ENCODE measurements around the gene NEU1. TPM values are rescaled to one million over a fixed set of nuclear protein-coding genes. Genes with fewer than 3 reads are reported as not detected.

NEU1 gene
- total and polyA plus RNA-seq, 4 donors = 27.6 to 42.4 (median 34.8) TPM

DNA sequence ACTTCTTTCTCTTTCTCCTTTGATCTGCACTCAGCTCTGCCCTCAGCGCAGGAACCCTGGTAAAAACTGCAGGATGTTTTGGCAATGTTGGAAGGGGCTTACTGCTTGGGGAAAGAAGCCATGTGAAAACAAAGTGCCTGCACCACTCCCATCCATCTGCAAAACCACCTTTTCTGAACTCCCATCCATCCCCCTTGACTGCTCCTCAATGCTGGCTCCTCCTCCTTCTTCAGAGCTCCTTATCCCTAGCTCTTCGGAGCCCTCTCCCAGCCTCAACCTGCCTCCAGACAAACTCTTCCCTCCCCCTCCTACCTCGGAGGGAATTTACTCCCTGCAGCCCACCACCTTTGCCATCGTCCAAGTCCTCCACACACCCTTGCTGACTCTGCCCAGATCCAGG, 43.5 kb upstream of the NEU1 start (continued):
- TF ChIP-seq, protein P1, sequence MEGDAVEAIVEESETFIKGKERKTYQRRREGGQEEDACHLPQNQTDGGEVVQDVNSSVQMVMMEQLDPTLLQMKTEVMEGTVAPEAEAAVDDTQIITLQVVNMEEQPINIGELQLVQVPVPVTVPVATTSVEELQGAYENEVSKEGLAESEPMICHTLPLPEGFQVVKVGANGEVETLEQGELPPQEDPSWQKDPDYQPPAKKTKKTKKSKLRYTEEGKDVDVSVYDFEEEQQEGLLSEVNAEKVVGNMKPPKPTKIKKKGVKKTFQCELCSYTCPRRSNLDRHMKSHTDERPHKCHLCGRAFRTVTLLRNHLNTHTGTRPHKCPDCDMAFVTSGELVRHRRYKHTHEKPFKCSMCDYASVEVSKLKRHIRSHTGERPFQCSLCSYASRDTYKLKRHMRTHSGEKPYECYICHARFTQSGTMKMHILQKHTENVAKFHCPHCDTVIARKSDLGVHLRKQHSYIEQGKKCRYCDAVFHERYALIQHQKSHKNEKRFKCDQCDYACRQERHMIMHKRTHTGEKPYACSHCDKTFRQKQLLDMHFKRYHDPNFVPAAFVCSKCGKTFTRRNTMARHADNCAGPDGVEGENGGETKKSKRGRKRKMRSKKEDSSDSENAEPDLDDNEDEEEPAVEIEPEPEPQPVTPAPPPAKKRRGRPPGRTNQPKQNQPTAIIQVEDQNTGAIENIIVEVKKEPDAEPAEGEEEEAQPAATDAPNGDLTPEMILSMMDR (IDR thresholded peaks at IDR 0.05; ENCODE audit: low read depth, low read length, missing input control) = no peak

DNA sequence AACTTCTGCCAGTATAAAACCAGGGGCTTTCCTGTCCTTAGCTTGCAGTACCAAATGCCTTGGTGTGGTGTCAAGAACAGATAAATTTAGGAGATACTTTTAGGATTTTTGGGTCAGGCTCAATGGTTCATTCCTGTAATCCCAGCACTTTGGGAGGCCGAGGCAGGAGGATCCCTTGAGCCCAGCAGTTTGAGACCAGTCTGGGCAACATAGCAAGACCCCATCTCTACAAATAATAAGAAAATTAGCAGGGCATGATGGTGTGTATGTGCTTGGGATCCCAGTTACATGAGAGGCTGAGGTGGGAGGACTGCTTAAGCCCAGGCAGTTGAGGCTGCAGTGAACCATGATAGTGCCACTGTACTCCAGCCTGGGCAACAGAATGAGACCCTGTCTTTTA, 42.4 kb upstream of the NEU1 start:
- H3K36me3 ChIP-seq (ENCODE audit: control insufficient read depth in 4 of 4, insufficient read depth in 3 of 4, low read depth in 1 of 4, low read length in 3 of 4) = no peaks in the 10 kb centered on the region
- H3K9ac ChIP-seq (ENCODE audit: low read depth in 1 of 2, low read length in 2 of 2) = no peak overlapping the region
- no peak for DNase-seq (ENCODE audit: low spot score)
- 98% methylated on average over 1 of the region's 1 CpG for WGBS
- no peak overlapping the region for H3K27ac ChIP-seq (ENCODE audit: low read depth in 1 of 2, low read length in 2 of 2)
- no peaks in the 10 kb centered on the region for H3K9me3 ChIP-seq (ENCODE audit: control insufficient read depth in 4 of 4, low read length in 3 of 4)
- TF ChIP-seq NR2F2 (IDR thresholded peaks at IDR 0.05) = no peak
- TF ChIP-seq, protein P2, sequence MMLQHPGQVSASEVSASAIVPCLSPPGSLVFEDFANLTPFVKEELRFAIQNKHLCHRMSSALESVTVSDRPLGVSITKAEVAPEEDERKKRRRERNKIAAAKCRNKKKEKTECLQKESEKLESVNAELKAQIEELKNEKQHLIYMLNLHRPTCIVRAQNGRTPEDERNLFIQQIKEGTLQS (IDR thresholded peaks at IDR 0.05) = no peak
- TF ChIP-seq, protein P3, sequence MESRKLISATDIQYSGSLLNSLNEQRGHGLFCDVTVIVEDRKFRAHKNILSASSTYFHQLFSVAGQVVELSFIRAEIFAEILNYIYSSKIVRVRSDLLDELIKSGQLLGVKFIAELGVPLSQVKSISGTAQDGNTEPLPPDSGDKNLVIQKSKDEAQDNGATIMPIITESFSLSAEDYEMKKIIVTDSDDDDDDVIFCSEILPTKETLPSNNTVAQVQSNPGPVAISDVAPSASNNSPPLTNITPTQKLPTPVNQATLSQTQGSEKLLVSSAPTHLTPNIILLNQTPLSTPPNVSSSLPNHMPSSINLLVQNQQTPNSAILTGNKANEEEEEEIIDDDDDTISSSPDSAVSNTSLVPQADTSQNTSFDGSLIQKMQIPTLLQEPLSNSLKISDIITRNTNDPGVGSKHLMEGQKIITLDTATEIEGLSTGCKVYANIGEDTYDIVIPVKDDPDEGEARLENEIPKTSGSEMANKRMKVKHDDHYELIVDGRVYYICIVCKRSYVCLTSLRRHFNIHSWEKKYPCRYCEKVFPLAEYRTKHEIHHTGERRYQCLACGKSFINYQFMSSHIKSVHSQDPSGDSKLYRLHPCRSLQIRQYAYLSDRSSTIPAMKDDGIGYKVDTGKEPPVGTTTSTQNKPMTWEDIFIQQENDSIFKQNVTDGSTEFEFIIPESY (IDR thresholded peaks at IDR 0.05) = no peak
- TF ChIP-seq FOXA1 (IDR thresholded peaks at IDR 0.05) = no peak
- TF ChIP-seq, protein P1 (IDR thresholded peaks at IDR 0.05; ENCODE audit: low read depth, low read length, missing input control) = no peak
- TF ChIP-seq FOXA2 (IDR thresholded peaks at IDR 0.05) = no peak
- TF ChIP-seq, protein P4, sequence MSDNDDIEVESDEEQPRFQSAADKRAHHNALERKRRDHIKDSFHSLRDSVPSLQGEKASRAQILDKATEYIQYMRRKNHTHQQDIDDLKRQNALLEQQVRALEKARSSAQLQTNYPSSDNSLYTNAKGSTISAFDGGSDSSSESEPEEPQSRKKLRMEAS (IDR thresholded peaks at IDR 0.05) = no peak
- no peak for TF ChIP-seq SP1 (IDR thresholded peaks at IDR 0.05)
- TF ChIP-seq HNF4G (IDR thresholded peaks at IDR 0.05) = no peak
- no peak overlapping the region for H3K4me3 ChIP-seq (ENCODE audit: low read depth in 1 of 3, low read length in 3 of 3)
- peaks cover 4 to 23% (median 19%) of the 10 kb centered on the region in 4 donors for H3K4me1 ChIP-seq (ENCODE audit: control insufficient read depth in 4 of 4, insufficient read depth in 4 of 4, low read length in 3 of 4)
- no peaks in the 10 kb centered on the region for H3K27me3 ChIP-seq (ENCODE audit: control insufficient read depth in 4 of 4, insufficient read depth in 4 of 4, low read length in 3 of 4)

DNA sequence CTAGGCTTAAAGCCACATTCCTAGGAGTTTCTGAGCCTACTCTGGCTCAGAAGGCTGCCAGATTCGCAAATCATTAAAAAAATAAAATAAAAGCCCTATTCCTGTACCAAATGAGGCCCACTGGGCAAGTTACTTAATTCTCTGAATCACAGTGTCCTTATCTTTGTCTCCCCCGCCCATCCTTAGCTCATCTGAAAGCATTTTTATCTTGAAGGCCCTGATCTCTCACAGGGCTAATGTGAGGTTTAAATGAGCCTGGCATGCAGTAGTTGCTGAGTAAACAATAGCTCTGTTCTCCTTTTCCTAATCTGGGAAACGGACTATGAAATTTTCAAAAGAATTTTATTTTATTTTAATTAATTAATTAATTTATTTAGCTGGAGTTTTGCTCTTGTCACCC, 41.3 kb upstream of the NEU1 start:
- Histone ChIP-seq H3K27me3 (ENCODE audit: control insufficient read depth in 4 of 4, insufficient read depth in 4 of 4, low read length in 3 of 4) (no peaks in the 10 kb centered on the region), H3K9me3 (ENCODE audit: control insufficient read depth in 4 of 4, low read length in 3 of 4) (no peaks in the 10 kb centered on the region), H3K4me3 (ENCODE audit: low read depth in 1 of 3, low read length in 3 of 3) (no peak overlapping the region), H3K27ac (ENCODE audit: low read depth in 1 of 2, low read length in 2 of 2) (no peak overlapping the region), H3K36me3 (ENCODE audit: control insufficient read depth in 4 of 4, insufficient read depth in 3 of 4, low read depth in 1 of 4, low read length in 3 of 4) (no peaks in the 10 kb centered on the region), H3K9ac (ENCODE audit: low read depth in 1 of 2, low read length in 2 of 2) (no peak overlapping the region), H3K4me1 (ENCODE audit: control insufficient read depth in 4 of 4, insufficient read depth in 4 of 4, low read length in 3 of 4) (peaks cover 7 to 30% (median 25%) of the 10 kb centered on the region in 4 donors)
- DNase-seq (ENCODE audit: low spot score) = no peak
- WGBS = 88% methylated on average over 3 of the region's 3 CpGs
- TF ChIP-seq, protein P2 (IDR thresholded peaks at IDR 0.05) = no peak
- TF ChIP-seq GABPA (IDR thresholded peaks at IDR 0.05 in 1 of 2, conservative IDR thresholded peaks at IDR 0.05 in 1 of 2) = no peak
- no peak for TF ChIP-seq YY1 (IDR thresholded peaks at IDR 0.05)
- no peak for TF ChIP-seq EGR1 (IDR thresholded peaks at IDR 0.05; ENCODE audit: low read depth in 2 of 2)
- TF ChIP-seq, protein P5, sequence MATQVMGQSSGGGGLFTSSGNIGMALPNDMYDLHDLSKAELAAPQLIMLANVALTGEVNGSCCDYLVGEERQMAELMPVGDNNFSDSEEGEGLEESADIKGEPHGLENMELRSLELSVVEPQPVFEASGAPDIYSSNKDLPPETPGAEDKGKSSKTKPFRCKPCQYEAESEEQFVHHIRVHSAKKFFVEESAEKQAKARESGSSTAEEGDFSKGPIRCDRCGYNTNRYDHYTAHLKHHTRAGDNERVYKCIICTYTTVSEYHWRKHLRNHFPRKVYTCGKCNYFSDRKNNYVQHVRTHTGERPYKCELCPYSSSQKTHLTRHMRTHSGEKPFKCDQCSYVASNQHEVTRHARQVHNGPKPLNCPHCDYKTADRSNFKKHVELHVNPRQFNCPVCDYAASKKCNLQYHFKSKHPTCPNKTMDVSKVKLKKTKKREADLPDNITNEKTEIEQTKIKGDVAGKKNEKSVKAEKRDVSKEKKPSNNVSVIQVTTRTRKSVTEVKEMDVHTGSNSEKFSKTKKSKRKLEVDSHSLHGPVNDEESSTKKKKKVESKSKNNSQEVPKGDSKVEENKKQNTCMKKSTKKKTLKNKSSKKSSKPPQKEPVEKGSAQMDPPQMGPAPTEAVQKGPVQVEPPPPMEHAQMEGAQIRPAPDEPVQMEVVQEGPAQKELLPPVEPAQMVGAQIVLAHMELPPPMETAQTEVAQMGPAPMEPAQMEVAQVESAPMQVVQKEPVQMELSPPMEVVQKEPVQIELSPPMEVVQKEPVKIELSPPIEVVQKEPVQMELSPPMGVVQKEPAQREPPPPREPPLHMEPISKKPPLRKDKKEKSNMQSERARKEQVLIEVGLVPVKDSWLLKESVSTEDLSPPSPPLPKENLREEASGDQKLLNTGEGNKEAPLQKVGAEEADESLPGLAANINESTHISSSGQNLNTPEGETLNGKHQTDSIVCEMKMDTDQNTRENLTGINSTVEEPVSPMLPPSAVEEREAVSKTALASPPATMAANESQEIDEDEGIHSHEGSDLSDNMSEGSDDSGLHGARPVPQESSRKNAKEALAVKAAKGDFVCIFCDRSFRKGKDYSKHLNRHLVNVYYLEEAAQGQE (IDR thresholded peaks at IDR 0.05) = no peak
- TF ChIP-seq FOXA2 (IDR thresholded peaks at IDR 0.05) = no peak
- TF ChIP-seq JUND (IDR thresholded peaks at IDR 0.05) = no peak
- TF ChIP-seq SP1 (IDR thresholded peaks at IDR 0.05) = no peak
- no peak for TF ChIP-seq NR2F2 (IDR thresholded peaks at IDR 0.05)
- no peak for TF ChIP-seq FOXA1 (IDR thresholded peaks at IDR 0.05)
- no peak for TF ChIP-seq RXRA (IDR thresholded peaks at IDR 0.05)
- TF ChIP-seq, protein P1 (IDR thresholded peaks at IDR 0.05; ENCODE audit: low read depth, low read length, missing input control) = no peak
- TF ChIP-seq HNF4A (conservative IDR thresholded peaks at IDR 0.05) = no peak
